Activated CD4-positive, alpha-beta T cell treated with anti-CD3 and anti-CD28 coated beads, Interleukin-2, amount 50 U/mL, for 24 hours (primary cell): Measurements from ENCODE around the gene MRNIP.

ENCODE experiments used
- DNase-seq, 2 donors: peaks; one replicate each; pipeline ENCODE4 v3.0.0-alpha.2; 2020; ENCODE audit warnings: low read depth in 1 of 2, low spot score in 1 of 2

Gene MRNIP

GRCh38 chr5:179822444-179822990 lies 36.1 kb downstream of the MRNIP start:
- no peak for DNase-seq

GRCh38 chr5:179822059-179822432 lies 36.6 kb downstream of the MRNIP start:
- no peak for DNase-seq

- peak in 1 of 2 donors; percentile 75 for DNase-seq
Observed at GRCh38 chr5:179821298-179822058, 37.1 kb downstream of the MRNIP start.

- peak; percentile 64 to 66 for DNase-seq
Observed at GRCh38 chr5:179820483-179821297, 37.9 kb downstream of the MRNIP start, which contains the start of gene SQSTM1. Gene SQSTM1 (plus strand): TSS chr5:179820905. CDS start chr5:179820937, 32 bp downstream.

GRCh38 chr5:179820127-179820482 lies 38.5 kb downstream of the MRNIP start:
- no peak for DNase-seq

GRCh38 chr5:179819296-179820126 lies 39.1 kb downstream of the MRNIP start:
- no peak for DNase-seq

- peak in 1 of 2 donors; percentile 76 for DNase-seq
Observed at GRCh38 chr5:179818746-179819295, 39.8 kb downstream of the MRNIP start.

GRCh38 chr5:179817890-179818745 lies 40.5 kb downstream of the MRNIP start:
- no peak for DNase-seq

- no peak for DNase-seq
Observed at GRCh38 chr5:179817470-179817840, 41.2 kb downstream of the MRNIP start.

- no peak for DNase-seq
Observed at GRCh38 chr5:179816796-179817469, 41.7 kb downstream of the MRNIP start.

- DNase-seq, result no peak
Observed at GRCh38 chr5:179816401-179816795, 42.2 kb downstream of the MRNIP start.

- DNase-seq, result no peak
Observed at GRCh38 chr5:179815491-179816249, 42.9 kb downstream of the MRNIP start.

- no peak for DNase-seq
Observed at GRCh38 chr5:179814090-179814489, 44.5 kb downstream of the MRNIP start.

GRCh38 chr5:179812997-179813607 lies 45.5 kb downstream of the MRNIP start:
- no peak for DNase-seq

- DNase-seq, result no peak
Observed at GRCh38 chr5:179812135-179812825, 46.3 kb downstream of the MRNIP start.

GRCh38 chr5:179806250-179807048 lies 52.2 kb downstream of the MRNIP start, which contains the start of gene MGAT4B:
Gene MGAT4B (minus strand): TSS chr5:179806866. CDS start chr5:179806583, 283 bp downstream.
- DNase-seq, result peak in 1 of 2 donors; percentile 31
